GM10266 (cell line): ENCODE results near the gene IFI27L1.

ENCODE experiments used
- DNase-seq: peaks from one replicate; pipeline ENCODE4 v3.0.0; 2012; ENCODE audit errors: extremely low spot score
- CTCF ChIP-seq: IDR thresholded peaks from 2 replicates; pipeline ENCODE4 v1.5.1; 2012; ENCODE audit warnings: mild to moderate bottlenecking, low read depth; ENCODE audit not compliant: control insufficient read depth, insufficient read depth; ENCODE audit errors: missing control alignments

Gene IFI27L1

GRCh38 chr14:94043756-94044475 lies 37.2 kb upstream of the IFI27L1 start:
- DNase-seq = no peak
- TF ChIP-seq CTCF = no peak

- no peak for DNase-seq
- TF ChIP-seq CTCF = no peak
Observed at GRCh38 chr14:94044476-94045091, 36.5 kb upstream of the IFI27L1 start.

DNA sequence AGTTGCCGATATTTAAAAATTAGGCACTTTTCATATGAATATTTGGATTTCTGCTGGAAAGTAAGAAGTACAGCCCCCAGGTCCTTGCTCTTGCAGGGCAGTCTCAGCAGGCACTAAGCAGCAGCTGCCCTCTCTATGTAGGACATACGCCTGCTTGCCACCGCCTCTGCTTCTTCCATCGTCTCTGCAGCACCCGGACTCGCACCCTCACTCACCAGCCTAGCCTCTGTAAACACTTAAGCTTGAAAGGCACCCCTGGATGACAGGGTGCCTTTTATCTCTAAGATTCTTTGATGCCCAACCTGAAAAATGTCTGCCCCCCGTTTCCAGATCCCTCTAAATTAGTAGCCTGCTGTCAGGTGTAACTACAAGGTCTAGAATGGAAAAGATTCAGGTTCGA lies 36.0 kb upstream of the IFI27L1 start:
- no peak for DNase-seq
- no peak for TF ChIP-seq CTCF

- no peak for DNase-seq
- no peak for TF ChIP-seq CTCF
Observed at GRCh38 chr14:94045563-94046345, 35.4 kb upstream of the IFI27L1 start.

DNA sequence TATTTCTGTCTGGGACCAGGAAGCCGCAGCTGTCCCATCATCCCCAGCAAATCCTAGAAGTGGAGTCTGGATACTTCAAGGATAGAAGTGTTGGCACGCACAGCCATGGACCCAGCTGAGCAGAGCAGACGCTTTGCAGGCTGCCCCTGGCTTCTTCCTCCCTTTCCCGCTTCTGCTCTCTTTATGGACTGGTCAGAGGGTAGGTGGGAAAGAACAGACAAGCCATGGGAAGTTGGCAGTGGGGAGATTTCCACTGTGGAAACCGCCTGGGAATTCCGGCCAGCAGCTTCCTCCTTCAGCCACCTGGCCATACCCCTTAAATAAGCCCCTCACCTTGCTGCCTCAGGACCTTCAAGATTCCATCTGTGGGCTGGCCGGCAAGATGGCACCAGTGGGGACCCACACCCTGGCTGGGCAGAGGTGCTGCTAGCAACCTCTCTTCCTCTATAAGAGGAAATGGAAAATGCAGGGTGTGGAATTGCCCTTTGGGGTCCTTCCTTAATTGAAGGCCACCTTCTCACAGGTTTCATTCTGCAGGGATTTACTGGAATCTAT lies 34.3 kb upstream of the IFI27L1 start:
- no peak for TF ChIP-seq CTCF
- no peak for DNase-seq

GRCh38 chr14:94047581-94047980 lies 33.5 kb upstream of the IFI27L1 start:
- no peak for DNase-seq
- no peak for TF ChIP-seq CTCF
